Karpas-422 (cell line): ENCODE results near the gene TNFSF13. TPM values are rescaled to one million over a fixed set of nuclear protein-coding genes. Genes with fewer than 3 reads are reported as not detected.

Experiments
- DNase-seq: peaks from one replicate; pipeline ENCODE4 v3.0.0-alpha.2; 2015
- H2AFZ ChIP-seq: fragments of 200-600 bp; sonication (generic); 2 replicates; pipeline ENCODE4 v1.6.1; 2014; ENCODE audit warnings: antibody characterized with exemption, low read length, mixed read lengths
- H3K27ac ChIP-seq: fragments of 200-600 bp; sonication (generic); 2 replicates; pipeline ENCODE4 v1.5.1; 2014; ENCODE audit warnings: mild to moderate bottlenecking, low read length, moderate library complexity
- H3K27me3 ChIP-seq: fragments of 200-600 bp; sonication (generic); 2 replicates; pipeline ENCODE4 v1.6.1; 2014; ENCODE audit warnings: low read length, mixed read lengths
- H3K36me3 ChIP-seq: fragments of 200-600 bp; sonication (generic); 2 replicates; pipeline ENCODE4 v1.6.1; 2014; ENCODE audit warnings: low read length, mixed read lengths; ENCODE audit not compliant: insufficient read depth
- H3K4me1 ChIP-seq: fragments of 200-600 bp; sonication (generic); 2 replicates; pipeline ENCODE4 v1.6.1; 2014; ENCODE audit warnings: mild to moderate bottlenecking, low read length, mixed read lengths
- H3K4me2 ChIP-seq: fragments of 200-600 bp; sonication (generic); 2 replicates; pipeline ENCODE4 v1.6.1; 2014; ENCODE audit warnings: low read length, low read depth, mild to moderate bottlenecking; ENCODE audit not compliant: poor library complexity, severe bottlenecking
- H3K4me3 ChIP-seq: fragments of 200-600 bp; sonication (generic); 2 replicates; pipeline ENCODE4 v1.5.1; 2014; ENCODE audit warnings: mild to moderate bottlenecking, antibody characterized with exemption, low read length, mixed read lengths
- H3K79me2 ChIP-seq: fragments of 200-600 bp; sonication (generic); 2 replicates; pipeline ENCODE4 v1.6.1; 2014; ENCODE audit warnings: mild to moderate bottlenecking, low read length, mixed read lengths
- H3K9ac ChIP-seq: fragments of 200-600 bp; sonication (generic); 2 replicates; pipeline ENCODE4 v1.6.0; 2014; ENCODE audit warnings: low read length
- H3K9me2 ChIP-seq: fragments of 200-600 bp; sonication (generic), shearing (Covaris generic); replicated peaks from 2 replicates; pipeline ENCODE4 v1.6.0; 2014; ENCODE audit warnings: mild to moderate bottlenecking, low read length, moderate library complexity; ENCODE audit not compliant: insufficient read depth
- H3K9me3 ChIP-seq: fragments of 300-700, 200-600 bp; sonication (generic); 2 replicates; pipeline ENCODE4 v1.6.1; 2014; ENCODE audit warnings: low read length, mixed read lengths
- H4K20me1 ChIP-seq: fragments of 200-600 bp; sonication (generic); 2 replicates; pipeline ENCODE4 v1.6.1; 2014; ENCODE audit warnings: mild to moderate bottlenecking, antibody characterized with exemption, low read length, low read depth; ENCODE audit not compliant: insufficient read depth
- total RNA-seq: library from RNA; depleted of rRNA; stranded (reverse); fragments of >200 nt; shearing (Covaris generic); gene quantifications from 2 replicates; pipeline ENCODE4 v1.2.3, GENCODE V29; 2014; ENCODE audit warnings: low replicate concordance

TNFSF13 gene
- total RNA-seq, 1 experiment from 2014 or later = 4.0 TPM

DNA sequence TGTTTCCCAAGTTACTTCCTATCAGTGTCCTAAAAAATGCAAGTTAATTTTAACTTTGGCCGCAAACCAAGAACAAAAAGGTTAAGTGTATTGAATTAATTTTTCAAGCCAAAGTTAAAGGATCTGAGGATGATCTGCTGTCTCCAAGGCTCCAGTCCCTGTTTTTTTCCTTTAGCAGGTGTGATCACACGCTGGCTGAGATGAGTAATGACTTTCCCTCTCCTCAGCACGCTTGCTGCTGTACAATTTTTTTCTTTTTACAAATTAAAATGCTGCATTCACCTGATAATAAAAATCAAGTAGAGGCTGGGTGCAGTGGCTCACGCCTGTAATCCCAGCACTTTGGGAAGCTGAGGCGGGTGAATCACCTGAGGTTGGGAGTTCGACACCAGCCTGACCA lies 13.6 kb upstream of the TNFSF13 start:
- Histone ChIP-seq H3K4me2 (no peak overlapping the region), H3K27me3 (no peaks in the 10 kb centered on the region), H3K9me3 (no peaks in the 10 kb centered on the region), H3K79me2 (no peaks in the 10 kb centered on the region), H3K9me2 (no peaks in the 10 kb centered on the region), H3K9ac (no peak overlapping the region), H3K27ac (no peak overlapping the region), H4K20me1 (no peaks in the 10 kb centered on the region), H3K4me3 (no peak overlapping the region), H2AFZ (no peak overlapping the region), H3K4me1 (no peaks in the 10 kb centered on the region), H3K36me3 (no peaks in the 10 kb centered on the region)
- DNase-seq = no peak

DNA sequence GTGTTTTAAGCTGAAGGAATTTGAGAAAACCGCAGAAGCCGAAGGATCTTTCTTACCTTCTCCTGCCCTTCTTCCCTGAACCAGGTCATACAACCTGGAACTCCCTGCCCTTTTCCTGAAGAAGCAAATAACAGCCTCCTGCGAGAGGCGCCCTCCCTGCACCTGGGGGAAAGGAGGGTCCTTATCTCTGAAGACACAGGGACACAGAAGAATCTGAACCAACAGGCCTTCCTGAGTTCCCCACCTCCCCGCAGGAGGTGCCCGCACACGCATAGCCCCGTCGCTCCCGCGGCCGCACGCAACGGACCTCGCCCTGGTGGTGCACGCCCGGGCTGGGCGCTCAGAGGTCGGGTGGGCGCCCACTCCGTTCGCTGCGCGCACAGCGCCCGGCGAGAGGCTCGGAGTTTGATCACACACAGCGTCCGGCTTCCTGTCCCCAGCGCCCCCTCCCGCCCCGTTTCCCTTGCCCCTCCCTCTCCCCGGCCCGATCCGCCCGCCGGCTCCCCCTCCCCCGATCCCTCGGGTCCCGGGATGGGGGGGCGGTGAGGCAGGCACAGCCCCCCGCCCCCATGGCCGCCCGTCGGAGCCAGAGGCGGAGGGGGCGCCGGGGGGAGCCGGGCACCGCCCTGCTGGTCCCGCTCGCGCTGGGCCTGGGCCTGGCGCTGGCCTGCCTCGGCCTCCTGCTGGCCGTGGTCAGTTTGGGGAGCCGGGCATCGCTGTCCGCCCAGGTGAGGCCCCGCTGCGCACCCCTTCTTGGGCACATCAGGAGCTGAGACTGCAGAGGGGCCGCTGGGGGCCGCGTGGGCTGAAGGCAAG lies 9.8 kb upstream of the TNFSF13 start, which contains the start of gene TNFSF12:
TSS of gene TNFSF12 (plus strand) at position 474 of the 816 bp plus-strand sequence. CDS start at position 570, 96 bp downstream.
- H3K9me3 ChIP-seq = no peaks in the 10 kb centered on the region
- DNase-seq = no peak
- H3K36me3 ChIP-seq = no peaks in the 10 kb centered on the region
- no peak within 1 kb of the TSS for H3K4me2 ChIP-seq
- no peak within 1 kb of the TSS for H3K4me3 ChIP-seq
- no peak within 1 kb of the TSS for H2AFZ ChIP-seq
- no peaks in the 10 kb centered on the region for H3K9me2 ChIP-seq
- no peak within 1 kb of the TSS for H3K27ac ChIP-seq
- H3K4me1 ChIP-seq = no peaks in the 10 kb centered on the region
- no peaks in the 10 kb centered on the region for H4K20me1 ChIP-seq
- no peaks in the 10 kb centered on the region for H3K79me2 ChIP-seq
- no peak within 1 kb of the TSS for H3K9ac ChIP-seq
- no peaks in the 10 kb centered on the region for H3K27me3 ChIP-seq

DNA sequence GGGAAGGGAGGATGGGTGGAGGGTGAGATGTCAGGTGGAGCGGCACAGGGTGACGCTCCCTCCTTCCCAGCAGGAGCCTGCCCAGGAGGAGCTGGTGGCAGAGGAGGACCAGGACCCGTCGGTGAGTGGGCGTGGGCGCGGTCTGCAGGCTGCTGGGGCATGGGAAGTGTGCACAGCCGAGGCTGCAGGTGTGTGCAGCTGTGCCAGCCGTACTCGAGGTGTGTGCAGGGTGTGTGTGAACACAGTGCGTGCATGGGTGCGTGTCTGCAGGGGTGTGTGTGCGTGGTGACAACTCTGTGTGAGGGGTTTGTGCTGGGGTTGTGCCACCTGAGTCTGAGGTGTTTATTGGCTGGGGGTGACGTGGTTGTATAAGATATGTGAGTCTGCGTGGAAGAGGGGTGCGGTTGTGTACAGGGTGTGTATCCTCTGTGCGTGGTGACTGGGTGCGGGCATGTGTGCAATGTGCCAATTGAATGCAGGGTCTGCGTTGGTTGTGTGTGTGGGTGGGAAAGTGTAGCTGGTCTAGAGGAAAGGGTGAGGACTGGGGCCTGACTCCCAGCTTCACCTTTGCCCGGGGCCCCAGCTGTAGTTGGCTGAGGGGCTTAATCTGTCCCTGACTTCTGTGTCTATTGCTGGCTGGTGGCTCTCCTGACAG lies 9.0 kb upstream of the TNFSF13 start:
- Histone ChIP-seq H3K27me3 (no peaks in the 10 kb centered on the region), H2AFZ (no peak overlapping the region), H3K36me3 (no peaks in the 10 kb centered on the region), H3K9me2 (no peaks in the 10 kb centered on the region), H3K4me3 (no peak overlapping the region), H3K27ac (no peak overlapping the region), H3K79me2 (no peaks in the 10 kb centered on the region), H3K9me3 (no peaks in the 10 kb centered on the region), H3K9ac (no peak overlapping the region), H3K4me2 (no peak overlapping the region), H3K4me1 (no peaks in the 10 kb centered on the region), H4K20me1 (no peaks in the 10 kb centered on the region)
- no peak for DNase-seq

DNA sequence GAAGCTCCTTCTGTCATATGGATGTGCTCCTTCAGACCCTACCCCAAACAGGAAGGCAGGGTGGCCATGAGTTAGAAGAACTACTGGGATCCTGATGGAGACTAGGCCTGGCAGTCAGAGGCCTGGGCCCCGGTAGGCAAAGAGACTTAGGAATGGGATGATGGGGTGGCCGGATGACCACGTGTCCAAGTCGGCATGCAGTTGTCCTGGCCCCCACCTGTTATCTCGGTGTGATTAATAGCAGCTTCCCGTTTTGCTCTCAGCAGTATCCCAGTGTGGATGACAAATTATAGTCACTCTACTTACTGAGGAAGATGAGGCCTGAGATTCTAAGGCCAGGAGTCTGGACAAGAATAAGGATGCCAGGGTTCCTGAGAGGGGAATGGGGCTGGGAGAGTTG lies 8.2 kb upstream of the TNFSF13 start:
- Histone ChIP-seq H3K9ac (no peak overlapping the region), H3K4me1 (no peaks in the 10 kb centered on the region), H3K9me2 (no peaks in the 10 kb centered on the region), H3K4me2 (no peak overlapping the region), H4K20me1 (no peaks in the 10 kb centered on the region), H3K27me3 (no peaks in the 10 kb centered on the region), H3K4me3 (no peak overlapping the region), H3K79me2 (no peaks in the 10 kb centered on the region), H3K27ac (no peak overlapping the region), H3K9me3 (no peaks in the 10 kb centered on the region), H2AFZ (no peak overlapping the region), H3K36me3 (no peaks in the 10 kb centered on the region)
- DNase-seq = no peak

DNA sequence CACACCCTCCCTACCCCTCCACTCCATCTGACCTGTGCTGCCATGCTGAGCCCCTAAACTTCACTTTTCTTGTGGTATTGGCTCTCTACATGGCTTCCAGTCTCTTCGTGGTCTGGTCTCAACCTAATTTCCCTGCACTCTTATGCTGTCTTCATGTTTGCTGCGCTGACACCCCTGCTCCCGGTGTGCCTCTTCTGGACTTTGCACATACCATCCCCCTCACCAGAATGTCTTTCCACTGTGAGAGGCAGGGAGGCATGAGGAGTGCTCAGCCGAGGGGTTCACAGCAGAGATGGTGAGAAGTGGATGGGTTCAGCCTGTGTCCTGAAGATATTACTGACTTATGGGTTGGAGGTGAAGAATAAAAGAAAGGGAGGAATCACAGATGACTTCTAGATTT lies 7.2 kb upstream of the TNFSF13 start:
- H3K36me3 ChIP-seq = no peaks in the 10 kb centered on the region
- H3K27me3 ChIP-seq = no peaks in the 10 kb centered on the region
- no peaks in the 10 kb centered on the region for H3K4me1 ChIP-seq
- no peaks in the 10 kb centered on the region for H3K79me2 ChIP-seq
- H3K9ac ChIP-seq = no peak overlapping the region
- no peak overlapping the region for H2AFZ ChIP-seq
- no peak overlapping the region for H3K27ac ChIP-seq
- no peak overlapping the region for H3K4me3 ChIP-seq
- no peaks in the 10 kb centered on the region for H3K9me2 ChIP-seq
- no peaks in the 10 kb centered on the region for H4K20me1 ChIP-seq
- no peaks in the 10 kb centered on the region for H3K9me3 ChIP-seq
- no peak for DNase-seq
- H3K4me2 ChIP-seq = no peak overlapping the region

DNA sequence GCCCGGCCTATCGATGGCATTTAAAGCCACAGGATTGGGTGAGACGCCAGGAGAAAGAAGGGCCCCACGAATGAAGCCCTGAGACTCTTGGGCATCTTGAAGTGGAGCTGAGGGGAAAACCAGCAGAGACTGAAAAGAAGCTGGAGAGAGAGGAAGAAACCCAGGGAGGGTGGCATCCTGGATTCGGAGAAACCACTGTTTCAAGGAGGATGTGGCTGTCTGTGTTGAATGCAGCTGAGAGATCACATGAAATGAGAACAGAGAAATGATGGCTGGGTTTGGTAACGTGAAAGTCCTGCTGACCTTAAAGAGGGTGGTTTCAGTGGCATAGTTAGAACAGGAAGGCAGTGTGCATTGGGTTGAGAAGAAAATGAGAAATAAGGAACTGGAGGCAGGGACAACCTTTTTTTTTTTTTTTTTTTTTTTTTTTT lies 5.9 kb upstream of the TNFSF13 start:
- no peaks in the 10 kb centered on the region for H3K36me3 ChIP-seq
- H2AFZ ChIP-seq = no peak overlapping the region
- no peaks in the 10 kb centered on the region for H4K20me1 ChIP-seq
- no peaks in the 10 kb centered on the region for H3K79me2 ChIP-seq
- H3K27me3 ChIP-seq = no peaks in the 10 kb centered on the region
- no peak overlapping the region for H3K9ac ChIP-seq
- H3K9me3 ChIP-seq = no peaks in the 10 kb centered on the region
- no peaks in the 10 kb centered on the region for H3K9me2 ChIP-seq
- no peaks in the 10 kb centered on the region for H3K4me1 ChIP-seq
- DNase-seq = no peak
- H3K4me3 ChIP-seq = no peak overlapping the region
- H3K27ac ChIP-seq = no peak overlapping the region
- no peak overlapping the region for H3K4me2 ChIP-seq

DNA sequence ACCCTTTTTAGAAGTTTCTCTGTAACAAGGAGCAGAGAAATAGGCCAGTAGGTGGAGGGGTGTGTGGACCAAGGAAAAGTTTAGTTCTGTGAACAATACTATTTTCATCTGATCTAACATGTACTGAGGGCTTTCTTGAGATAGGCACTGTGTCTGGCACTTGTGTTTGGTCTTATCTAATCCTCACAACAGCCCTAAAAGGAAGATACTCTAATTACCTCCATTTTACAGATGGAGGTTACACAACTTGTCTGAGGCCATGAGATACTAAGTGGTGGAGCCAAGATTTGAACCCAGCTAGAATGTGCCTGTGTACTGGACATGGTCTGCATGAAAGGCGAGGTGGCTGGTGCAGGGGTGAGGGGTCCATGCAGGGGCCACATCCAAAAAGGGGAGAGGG lies 5.2 kb upstream of the TNFSF13 start:
- DNase-seq = no peak
- H3K9ac ChIP-seq = no peak overlapping the region
- H3K9me2 ChIP-seq = no peaks in the 10 kb centered on the region
- H3K27ac ChIP-seq = no peak overlapping the region
- no peaks in the 10 kb centered on the region for H3K36me3 ChIP-seq
- H3K9me3 ChIP-seq = no peaks in the 10 kb centered on the region
- no peak overlapping the region for H3K4me2 ChIP-seq
- H4K20me1 ChIP-seq = no peaks in the 10 kb centered on the region
- H3K79me2 ChIP-seq = no peaks in the 10 kb centered on the region
- no peaks in the 10 kb centered on the region for H3K27me3 ChIP-seq
- peaks cover 6% of the 10 kb centered on the region for H3K4me1 ChIP-seq
- no peak overlapping the region for H2AFZ ChIP-seq
- H3K4me3 ChIP-seq = no peak overlapping the region

DNA sequence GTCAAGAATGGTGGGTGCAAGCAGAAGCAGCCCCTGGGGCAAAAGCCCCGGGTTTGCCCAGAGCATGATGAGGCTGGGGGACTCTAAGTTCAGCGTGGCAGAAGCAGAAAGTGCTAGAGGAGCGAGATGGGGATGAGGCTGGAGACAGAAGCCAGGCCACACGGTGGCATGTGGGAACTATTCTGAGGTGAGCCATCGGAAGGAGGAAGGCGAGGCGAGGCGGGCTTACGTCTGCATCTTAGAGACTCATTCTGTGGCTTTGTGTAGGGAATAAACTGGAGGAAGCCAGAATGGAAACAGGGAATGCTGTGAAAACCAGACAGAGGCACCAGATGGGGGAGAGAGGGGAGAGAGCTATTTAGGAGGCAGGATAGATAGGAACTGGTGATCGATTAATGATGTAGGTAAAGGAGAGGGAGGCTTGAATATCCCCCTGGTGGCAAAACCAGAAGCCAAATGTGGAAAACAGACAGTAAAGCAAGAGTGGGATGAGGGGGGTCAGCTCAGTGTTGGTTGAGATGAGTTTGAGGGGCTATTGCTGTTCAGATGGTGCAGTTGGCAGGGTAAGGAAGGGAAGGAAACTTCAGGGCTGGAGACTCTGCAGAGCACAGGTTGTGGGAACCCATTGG lies 3.1 kb upstream of the TNFSF13 start:
- H3K4me2 ChIP-seq = no peak overlapping the region
- H4K20me1 ChIP-seq = no peaks in the 10 kb centered on the region
- no peak for DNase-seq
- no peaks in the 10 kb centered on the region for H3K9me2 ChIP-seq
- no peak overlapping the region for H3K27ac ChIP-seq
- H3K79me2 ChIP-seq = no peaks in the 10 kb centered on the region
- no peak overlapping the region for H3K4me3 ChIP-seq
- no peaks in the 10 kb centered on the region for H3K36me3 ChIP-seq
- H3K9ac ChIP-seq = no peak overlapping the region
- H3K9me3 ChIP-seq = no peaks in the 10 kb centered on the region
- no peaks in the 10 kb centered on the region for H3K27me3 ChIP-seq
- H2AFZ ChIP-seq = no peak overlapping the region
- peaks cover 18% of the 10 kb centered on the region for H3K4me1 ChIP-seq
